Measurements from ENCODE around the gene UNC13D. TPM values are rescaled to one million over a fixed set of nuclear protein-coding genes. Genes with fewer than 3 reads are reported as not detected.
"Not testable (repeated sequence)": the region's sequence is repeated elsewhere in the genome, so short reads cannot be mapped to it uniquely, and the experiment has no call there.

UNC13D gene
- total RNA-seq, 2 experiments from 2014 or later = 8.0 to 17.8 TPM

DNA sequence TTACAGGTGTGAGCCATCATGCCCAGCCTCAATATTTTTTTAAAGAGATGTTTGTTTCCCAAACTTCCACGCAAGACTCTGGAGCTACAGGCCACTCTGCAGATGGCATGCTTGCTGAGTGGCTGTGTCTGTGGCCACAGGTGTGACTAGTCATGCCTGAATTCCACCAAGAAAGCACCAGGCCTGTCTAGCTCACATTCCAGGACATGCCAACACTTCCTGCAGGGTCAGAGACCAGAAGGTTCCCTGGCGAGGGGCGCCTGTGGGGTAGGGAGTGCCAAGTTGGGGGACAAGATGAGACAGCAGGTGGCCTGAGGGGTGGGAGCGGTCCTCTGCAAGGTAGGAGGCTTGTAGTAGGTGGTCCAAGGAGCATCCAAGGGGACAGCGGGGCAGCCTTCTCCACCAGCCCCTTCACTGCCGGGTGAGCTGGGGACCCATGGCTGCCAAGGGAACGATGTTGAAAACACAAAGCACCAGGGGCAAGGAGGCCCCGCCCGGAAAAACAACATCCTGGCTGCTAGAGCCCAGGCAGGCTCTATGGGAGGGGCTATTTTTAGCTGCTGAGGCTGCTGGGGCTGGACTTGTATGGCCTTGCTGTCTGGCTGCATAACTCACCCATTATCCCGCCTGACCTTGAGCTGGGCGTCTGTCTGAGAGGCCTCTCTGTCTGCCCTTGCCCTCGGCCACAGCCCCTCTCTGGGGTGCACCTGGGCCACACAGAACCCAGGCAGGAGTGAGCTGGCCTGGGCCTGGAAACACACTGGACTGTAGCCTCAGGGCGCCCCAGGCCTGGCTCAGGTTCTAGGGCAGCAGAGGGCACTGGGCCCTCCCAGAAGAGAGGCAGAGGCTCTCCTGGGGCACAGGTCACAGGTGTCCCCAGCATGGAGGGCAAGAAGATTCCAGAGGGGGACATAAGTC is 28.5 kb upstream of the UNC13D start:
- TF ChIP-seq EZH2phosphoT487 (IDR thresholded peaks at IDR 0.05; ENCODE audit: borderline replicate concordance, low read depth, low read length) = no peak
- TF ChIP-seq, protein P1, sequence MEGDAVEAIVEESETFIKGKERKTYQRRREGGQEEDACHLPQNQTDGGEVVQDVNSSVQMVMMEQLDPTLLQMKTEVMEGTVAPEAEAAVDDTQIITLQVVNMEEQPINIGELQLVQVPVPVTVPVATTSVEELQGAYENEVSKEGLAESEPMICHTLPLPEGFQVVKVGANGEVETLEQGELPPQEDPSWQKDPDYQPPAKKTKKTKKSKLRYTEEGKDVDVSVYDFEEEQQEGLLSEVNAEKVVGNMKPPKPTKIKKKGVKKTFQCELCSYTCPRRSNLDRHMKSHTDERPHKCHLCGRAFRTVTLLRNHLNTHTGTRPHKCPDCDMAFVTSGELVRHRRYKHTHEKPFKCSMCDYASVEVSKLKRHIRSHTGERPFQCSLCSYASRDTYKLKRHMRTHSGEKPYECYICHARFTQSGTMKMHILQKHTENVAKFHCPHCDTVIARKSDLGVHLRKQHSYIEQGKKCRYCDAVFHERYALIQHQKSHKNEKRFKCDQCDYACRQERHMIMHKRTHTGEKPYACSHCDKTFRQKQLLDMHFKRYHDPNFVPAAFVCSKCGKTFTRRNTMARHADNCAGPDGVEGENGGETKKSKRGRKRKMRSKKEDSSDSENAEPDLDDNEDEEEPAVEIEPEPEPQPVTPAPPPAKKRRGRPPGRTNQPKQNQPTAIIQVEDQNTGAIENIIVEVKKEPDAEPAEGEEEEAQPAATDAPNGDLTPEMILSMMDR (conservative IDR thresholded peaks at IDR 0.05; ENCODE audit: low read length) = no peak
- Histone ChIP-seq H3K4me2 (ENCODE audit: low read length) (no peak overlapping the region), H3K27ac (ENCODE audit: low read depth, low read length, poor library complexity, severe bottlenecking) (no peak overlapping the region), H2AFZ (ENCODE audit: low read length) (no peak overlapping the region), H3K9me2 (ENCODE audit: insufficient read depth, low read length) (no peaks in the 10 kb centered on the region), H3K9me3 (ENCODE audit: low read length) (no peaks in the 10 kb centered on the region), H4K20me1 (ENCODE audit: insufficient read depth, low read length) (no peaks in the 10 kb centered on the region), H3K79me2 (ENCODE audit: insufficient read depth, low read depth, low read length) (no peaks in the 10 kb centered on the region), H3K36me3 (ENCODE audit: insufficient read depth, low read length) (0 out of 2 replicates have a peak, but pooled peaks cover 7% of the 10 kb centered on the region), H3K4me3 (ENCODE audit: low read depth, low read length, poor library complexity, severe bottlenecking) (no peak overlapping the region), H3K4me1 (ENCODE audit: insufficient read depth, low read length, poor library complexity, severe bottlenecking) (peaks cover 36% of the 10 kb centered on the region)
- no TSS peak for BruUV-seq (replicated peaks)
- DNase-seq (ENCODE audit: low spot score) = no peak
- ChIA-PET POLR2A (interaction anchor here (0.7 kb wide), 1 partner anchor 10 kb away, joined by 3 read pairs; no protein-coding TSS in a partner anchor), CTCF (ENCODE audit: unreplicated experiment) (interaction anchor here (0.8 to 1.1 kb wide), 2 partner anchors 14 to 17 kb away, joined by 3 read pairs; partner anchors contain the start of gene WBP2)
- intact Hi-C loops (cut with micrococcal nuclease; ENCODE audit: unreplicated experiment) = no loop called here

DNA sequence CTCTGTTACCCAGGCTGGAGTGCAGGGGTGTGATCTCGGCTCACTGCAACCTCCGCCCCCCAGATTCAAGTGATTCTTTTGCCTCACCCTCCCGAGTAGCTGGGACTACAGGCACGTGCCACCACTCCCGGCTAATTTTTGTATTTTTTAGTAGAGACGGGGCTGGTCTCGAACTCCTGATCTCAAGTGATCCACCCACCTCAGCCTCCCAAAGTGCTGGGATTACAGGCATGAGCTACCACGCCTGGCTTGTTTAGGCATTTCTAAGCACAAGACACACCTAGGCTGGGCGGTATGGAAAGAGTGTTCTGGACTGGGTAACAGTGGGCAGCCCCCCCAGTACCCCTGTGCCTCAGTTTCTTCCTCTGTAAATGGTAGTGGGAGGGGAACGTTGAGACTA is 26.0 kb upstream of the UNC13D start:
- H3K4me2 ChIP-seq (ENCODE audit: low read length); intact Hi-C loops (cut with micrococcal nuclease; ENCODE audit: unreplicated experiment); H3K27ac ChIP-seq (ENCODE audit: low read depth, low read length, poor library complexity, severe bottlenecking); CTCF ChIA-PET (ENCODE audit: unreplicated experiment); H4K20me1 ChIP-seq (ENCODE audit: insufficient read depth, low read length); H3K9me2 ChIP-seq (ENCODE audit: insufficient read depth, low read length); H3K9me3 ChIP-seq (ENCODE audit: low read length); BruUV-seq (replicated peaks); H3K79me2 ChIP-seq (ENCODE audit: insufficient read depth, low read depth, low read length); H3K36me3 ChIP-seq (ENCODE audit: insufficient read depth, low read length); H3K4me3 ChIP-seq (ENCODE audit: low read depth, low read length, poor library complexity, severe bottlenecking); H2AFZ ChIP-seq (ENCODE audit: low read length); DNase-seq (ENCODE audit: low spot score): not testable (repeated sequence)
- POLR2A ChIA-PET = interaction anchor here (0.6 kb wide), 1 partner anchor 24 kb away, joined by 3 read pairs; no protein-coding TSS in a partner anchor
- H3K4me1 ChIP-seq (ENCODE audit: insufficient read depth, low read length, poor library complexity, severe bottlenecking) = peaks cover 14% of the 10 kb centered on the region

DNA sequence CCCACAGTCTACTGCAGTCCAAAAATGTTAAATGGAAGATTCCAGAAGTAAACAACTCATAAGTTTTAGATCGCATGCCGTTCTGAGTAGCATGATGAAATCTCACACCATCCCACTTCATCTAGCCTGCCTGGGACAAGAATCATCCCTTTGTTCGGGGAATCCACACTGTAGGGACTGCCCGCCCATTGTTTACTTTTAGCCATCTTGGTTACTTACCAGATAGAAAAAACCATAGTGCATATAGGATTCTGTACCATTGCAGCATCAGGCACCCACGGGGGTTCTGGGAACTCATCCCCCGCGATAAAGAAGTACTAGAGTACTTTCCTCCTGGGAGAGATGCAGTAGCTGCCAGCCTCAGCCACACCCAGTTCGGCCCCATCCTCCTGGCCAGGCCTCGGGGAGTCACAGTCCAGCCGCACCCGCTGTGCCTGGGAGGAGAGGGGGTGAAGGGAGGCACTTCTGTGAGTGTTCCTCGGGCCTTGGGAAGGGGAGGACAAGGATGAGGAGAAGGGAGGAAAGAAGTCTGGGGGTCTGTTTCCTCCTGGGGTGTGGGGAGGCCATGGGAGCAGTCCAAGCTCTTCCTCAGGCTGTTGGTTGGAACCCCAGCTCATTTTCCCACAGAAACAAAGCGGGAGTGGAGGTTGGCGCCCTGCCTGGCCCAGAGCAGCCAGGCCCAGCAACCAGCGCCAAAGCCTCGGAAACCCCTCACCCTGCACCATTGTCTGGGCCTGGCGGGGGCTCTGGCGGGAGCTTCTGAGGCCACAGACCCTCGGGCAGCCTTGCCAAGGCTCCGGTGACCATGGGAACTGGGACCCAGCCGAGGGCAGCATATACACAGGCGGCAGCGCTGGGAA is 25.3 kb upstream of the UNC13D start:
- H3K4me2 ChIP-seq (ENCODE audit: low read length) = no peak overlapping the region
- H2AFZ ChIP-seq (ENCODE audit: low read length) = no peak overlapping the region
- H3K9me3 ChIP-seq (ENCODE audit: low read length) = no peaks in the 10 kb centered on the region
- no peaks in the 10 kb centered on the region for H3K79me2 ChIP-seq (ENCODE audit: insufficient read depth, low read depth, low read length)
- POLR2A ChIA-PET = no interaction called here
- no peak overlapping the region for H3K4me3 ChIP-seq (ENCODE audit: low read depth, low read length, poor library complexity, severe bottlenecking)
- H3K36me3 ChIP-seq (ENCODE audit: insufficient read depth, low read length) = 0 out of 2 replicates have a peak, but pooled peaks cover 7% of the 10 kb centered on the region
- TF ChIP-seq, protein P1 (conservative IDR thresholded peaks at IDR 0.05; ENCODE audit: low read length) = no peak
- TF ChIP-seq EZH2phosphoT487 (IDR thresholded peaks at IDR 0.05; ENCODE audit: borderline replicate concordance, low read depth, low read length) = no peak
- intact Hi-C loops (cut with micrococcal nuclease; ENCODE audit: unreplicated experiment) = no loop called here
- no peak for DNase-seq (ENCODE audit: low spot score)
- H4K20me1 ChIP-seq (ENCODE audit: insufficient read depth, low read length) = no peaks in the 10 kb centered on the region
- H3K27ac ChIP-seq (ENCODE audit: low read depth, low read length, poor library complexity, severe bottlenecking) = no peak overlapping the region
- CTCF ChIA-PET (ENCODE audit: unreplicated experiment) = interaction anchor here (0.6 kb wide), 1 partner anchor 1575 kb away, joined by 3 read pairs; no protein-coding TSS in a partner anchor
- peaks cover 19% of the 10 kb centered on the region for H3K4me1 ChIP-seq (ENCODE audit: insufficient read depth, low read length, poor library complexity, severe bottlenecking)
- BruUV-seq (replicated peaks) = no TSS peak
- H3K9me2 ChIP-seq (ENCODE audit: insufficient read depth, low read length) = no peaks in the 10 kb centered on the region

DNA sequence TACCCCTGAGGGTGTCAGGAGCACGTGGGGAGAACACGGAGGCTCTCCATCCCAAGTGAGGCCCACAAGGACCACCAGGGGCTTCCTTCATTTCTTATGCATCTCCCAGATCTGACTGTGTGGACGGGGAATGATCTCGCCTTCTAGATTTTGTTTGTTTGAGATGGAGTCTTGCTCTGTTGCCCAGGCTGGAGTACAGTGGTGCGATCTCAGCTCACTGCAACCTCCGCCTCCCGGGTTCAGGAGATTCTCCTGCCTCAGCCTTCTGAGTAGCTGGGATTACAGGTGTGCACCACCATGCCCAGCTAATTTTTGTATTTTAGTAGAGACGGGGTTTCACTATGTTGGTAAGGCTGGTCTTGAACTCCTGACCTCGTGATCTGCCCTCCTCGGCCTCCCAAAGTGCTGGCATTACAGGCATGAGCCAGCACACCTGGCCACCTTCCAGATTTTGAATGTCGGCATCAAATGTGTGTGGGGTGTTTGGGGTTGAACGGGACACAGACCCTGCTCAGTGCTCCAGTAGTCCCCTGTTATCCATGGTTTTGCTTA is 24.6 kb upstream of the UNC13D start:
- H2AFZ ChIP-seq (ENCODE audit: low read length); H3K9me3 ChIP-seq (ENCODE audit: low read length); H3K79me2 ChIP-seq (ENCODE audit: insufficient read depth, low read depth, low read length); H3K9me2 ChIP-seq (ENCODE audit: insufficient read depth, low read length); H3K4me2 ChIP-seq (ENCODE audit: low read length); BruUV-seq (replicated peaks); H3K27ac ChIP-seq (ENCODE audit: low read depth, low read length, poor library complexity, severe bottlenecking); H4K20me1 ChIP-seq (ENCODE audit: insufficient read depth, low read length); H3K4me3 ChIP-seq (ENCODE audit: low read depth, low read length, poor library complexity, severe bottlenecking); intact Hi-C loops (cut with micrococcal nuclease; ENCODE audit: unreplicated experiment); H3K36me3 ChIP-seq (ENCODE audit: insufficient read depth, low read length); POLR2A ChIA-PET; DNase-seq (ENCODE audit: low spot score): not testable (repeated sequence)
- CTCF ChIA-PET (ENCODE audit: unreplicated experiment) = interaction anchor here (0.6 kb wide), 1 partner anchor 1576 kb away, joined by 3 read pairs; no protein-coding TSS in a partner anchor
- H3K4me1 ChIP-seq (ENCODE audit: insufficient read depth, low read length, poor library complexity, severe bottlenecking) = peaks cover 26% of the 10 kb centered on the region

All from OCI-LY7 (cell line).